ENCODE data around the gene TF. TPM values are rescaled to one million over a fixed set of nuclear protein-coding genes. Genes with fewer than 3 reads are reported as not detected.

The TF gene
- total RNA-seq, 1 donor from 2014 or later: 0.34 TPM

- no peak overlapping the region for H3K4me2 ChIP-seq (ENCODE audit: low read length)
- Mint-ChIP-seq H3K27ac (ENCODE audit: unreplicated experiment) (no peak overlapping the region), H3K9me3 (ENCODE audit: unreplicated experiment) (peaks cover 1% of the 10 kb centered on the region), H3K4me3 (ENCODE audit: unreplicated experiment) (no peak overlapping the region), H3K27me3 (ENCODE audit: low read depth, unreplicated experiment) (peaks cover 15% of the 10 kb centered on the region), H3K36me3 (ENCODE audit: low read depth, unreplicated experiment) (no peaks in the 10 kb centered on the region), H3K4me1 (ENCODE audit: low read depth, unreplicated experiment) (peaks cover 2% of the 10 kb centered on the region)
- no peaks in the 10 kb centered on the region for H3K36me3 ChIP-seq (ENCODE audit: insufficient read depth, low read length)
- H3K79me2 ChIP-seq (ENCODE audit: insufficient read depth, low read length): no peaks in the 10 kb centered on the region
- H4K20me1 ChIP-seq (ENCODE audit: insufficient read depth, low read length): no peaks in the 10 kb centered on the region
- no peak for FAIRE-seq
- no peak overlapping the region for H3K9ac ChIP-seq (ENCODE audit: low read length)
- no peaks in the 10 kb centered on the region for H3K9me3 ChIP-seq (ENCODE audit: insufficient read depth, low read depth, low read length)
- H3K27me3 ChIP-seq (ENCODE audit: insufficient read depth, low read length): peaks cover 2% of the 10 kb centered on the region
- TF ChIP-seq EZH2 (IDR thresholded peaks at IDR 0.05; ENCODE audit: insufficient read depth, low read length) (no peak), CTCF (IDR thresholded peaks at IDR 0.05; ENCODE audit: insufficient read depth, low read depth, low read length) (no peak)
- no peak for DNase-seq (ENCODE audit: low read depth)
- no peaks in the 10 kb centered on the region for H3K4me1 ChIP-seq (ENCODE audit: insufficient read depth, low read length)
- H3K4me3 ChIP-seq (ENCODE audit: insufficient read depth, low read depth, low read length): no peak overlapping the region
- H3K27ac ChIP-seq (ENCODE audit: low read depth, low read length): no peak overlapping the region
- H2AFZ ChIP-seq (ENCODE audit: low read depth, low read length): no peak overlapping the region
Measured at GRCh38 chr3:133769536-133769935, 23.3 kb downstream of the TF start.

- Histone ChIP-seq H3K9ac (ENCODE audit: low read length) (no peak overlapping the region), H3K36me3 (ENCODE audit: insufficient read depth, low read length) (no peaks in the 10 kb centered on the region), H2AFZ (ENCODE audit: low read depth, low read length) (no peak overlapping the region), H3K27ac (ENCODE audit: low read depth, low read length) (no peak overlapping the region), H3K4me1 (ENCODE audit: insufficient read depth, low read length) (no peaks in the 10 kb centered on the region), H3K4me3 (ENCODE audit: insufficient read depth, low read depth, low read length) (no peak overlapping the region), H4K20me1 (ENCODE audit: insufficient read depth, low read length) (no peaks in the 10 kb centered on the region), H3K27me3 (ENCODE audit: insufficient read depth, low read length) (no peaks in the 10 kb centered on the region), H3K9me3 (ENCODE audit: insufficient read depth, low read depth, low read length) (no peaks in the 10 kb centered on the region), H3K79me2 (ENCODE audit: insufficient read depth, low read length) (no peaks in the 10 kb centered on the region), H3K4me2 (ENCODE audit: low read length) (no peak overlapping the region)
- no peak for TF ChIP-seq EZH2 (IDR thresholded peaks at IDR 0.05; ENCODE audit: insufficient read depth, low read length)
- no peak for TF ChIP-seq CTCF (IDR thresholded peaks at IDR 0.05; ENCODE audit: insufficient read depth, low read depth, low read length)
- H3K9me3 Mint-ChIP-seq (ENCODE audit: unreplicated experiment): peaks cover 1% of the 10 kb centered on the region
- DNase-seq (ENCODE audit: low read depth) (no peak), FAIRE-seq (no peak)
- no peak overlapping the region for H3K4me3 Mint-ChIP-seq (ENCODE audit: unreplicated experiment)
- no peak overlapping the region for H3K27ac Mint-ChIP-seq (ENCODE audit: unreplicated experiment)
- no peaks in the 10 kb centered on the region for H3K4me1 Mint-ChIP-seq (ENCODE audit: low read depth, unreplicated experiment)
- H3K27me3 Mint-ChIP-seq (ENCODE audit: low read depth, unreplicated experiment): no peaks in the 10 kb centered on the region
- no peaks in the 10 kb centered on the region for H3K36me3 Mint-ChIP-seq (ENCODE audit: low read depth, unreplicated experiment)
Measured at GRCh38 chr3:133773732-133774131, 27.5 kb downstream of the TF start.

GRCh38 chr3:133775309-133775708 is 29.1 kb downstream of the TF start:
- Histone ChIP-seq H3K36me3 (ENCODE audit: insufficient read depth, low read length) (no peaks in the 10 kb centered on the region), H3K4me2 (ENCODE audit: low read length) (no peak overlapping the region), H3K9ac (ENCODE audit: low read length) (no peak overlapping the region), H2AFZ (ENCODE audit: low read depth, low read length) (no peak overlapping the region), H3K27me3 (ENCODE audit: insufficient read depth, low read length) (no peaks in the 10 kb centered on the region), H3K79me2 (ENCODE audit: insufficient read depth, low read length) (no peaks in the 10 kb centered on the region), H4K20me1 (ENCODE audit: insufficient read depth, low read length) (no peaks in the 10 kb centered on the region), H3K27ac (ENCODE audit: low read depth, low read length) (no peak overlapping the region), H3K4me3 (ENCODE audit: insufficient read depth, low read depth, low read length) (no peak overlapping the region), H3K4me1 (ENCODE audit: insufficient read depth, low read length) (no peaks in the 10 kb centered on the region), H3K9me3 (ENCODE audit: insufficient read depth, low read depth, low read length) (no peaks in the 10 kb centered on the region)
- no peaks in the 10 kb centered on the region for H3K36me3 Mint-ChIP-seq (ENCODE audit: low read depth, unreplicated experiment)
- H3K4me3 Mint-ChIP-seq (ENCODE audit: unreplicated experiment): no peak overlapping the region
- TF ChIP-seq EZH2 (IDR thresholded peaks at IDR 0.05; ENCODE audit: insufficient read depth, low read length): no peak
- DNase-seq (ENCODE audit: low read depth): no peak
- peaks cover 1% of the 10 kb centered on the region for H3K9me3 Mint-ChIP-seq (ENCODE audit: unreplicated experiment)
- H3K4me1 Mint-ChIP-seq (ENCODE audit: low read depth, unreplicated experiment): no peaks in the 10 kb centered on the region
- FAIRE-seq: no peak
- no peaks in the 10 kb centered on the region for H3K27me3 Mint-ChIP-seq (ENCODE audit: low read depth, unreplicated experiment)
- H3K27ac Mint-ChIP-seq (ENCODE audit: unreplicated experiment): no peak overlapping the region

All from astrocyte (in vitro differentiated cells and primary cell).